Urinary bladder (tissue), 4 donors: ENCODE measurements around the gene SDCBP2. TPM values are rescaled to one million over a fixed set of nuclear protein-coding genes. Genes with fewer than 3 reads are reported as not detected.

ENCODE experiments used
- DNase-seq: peaks from one replicate; pipeline ENCODE4 v3.0.0-alpha.2; 2015; ENCODE audit errors: extremely low spot score
- H3K27ac ChIP-seq: one replicate; pipeline ENCODE4 v1.5.1; 2013; ENCODE audit warnings: low read depth, mild to moderate bottlenecking, moderate library complexity
- H3K36me3 ChIP-seq: one replicate; pipeline ENCODE4 v1.6.1; 2013; ENCODE audit warnings: mild to moderate bottlenecking, moderate library complexity; ENCODE audit not compliant: insufficient read depth
- H3K4me1 ChIP-seq: one replicate; pipeline ENCODE4 v1.6.1; 2013; ENCODE audit warnings: mild to moderate bottlenecking, moderate library complexity; ENCODE audit not compliant: insufficient read depth
- H3K4me3 ChIP-seq: one replicate; pipeline ENCODE4 v1.5.1; 2013; ENCODE audit warnings: low read depth, low read length
- WGBS: extraction: QIAGEN DNeasy Blood & Tissue Kit; methylation state at CpG from one replicate; pipeline ENCODE4 v1.1.7; 2013; 5-methylcytosine and 5-hydroxymethylcytosine counted together
- polyA plus RNA-seq: library from polyadenylated mRNA; stranded (reverse); fragments of 200-250 nt; gene quantifications from one replicate; pipeline ENCODE4 v1.2.3, GENCODE V29; 2013
- total RNA-seq: library from RNA; depleted of rRNA; stranded (reverse); fragments of >200 nt; gene quantifications from one replicate; pipeline ENCODE4 v1.2.3, GENCODE V29; 2014
- donor health status: healthy with polysubstance abuse.
- donor health status: healthy.

SDCBP2 gene
- total and polyA plus RNA-seq, 2 donors: 1.9 to 12.7 TPM

GRCh38 chr20:1320902-1321653 lies 7.9 kb downstream of the SDCBP2 start:
- no peaks in the 10 kb centered on the region for H3K4me1 ChIP-seq
- no peak for DNase-seq
- no peak overlapping the region for H3K4me3 ChIP-seq
- no peak overlapping the region for H3K27ac ChIP-seq
- 72% methylated on average over 17 of the region's 17 CpGs for WGBS
- no peaks in the 10 kb centered on the region for H3K36me3 ChIP-seq

GRCh38 chr20:1320016-1320415 lies 8.9 kb downstream of the SDCBP2 start:
- WGBS: 89% methylated on average over 6 of the region's 6 CpGs
- DNase-seq: no peak
- Histone ChIP-seq H3K36me3 (no peaks in the 10 kb centered on the region), H3K4me3 (no peak overlapping the region), H3K4me1 (no peaks in the 10 kb centered on the region), H3K27ac (no peak overlapping the region)

DNA sequence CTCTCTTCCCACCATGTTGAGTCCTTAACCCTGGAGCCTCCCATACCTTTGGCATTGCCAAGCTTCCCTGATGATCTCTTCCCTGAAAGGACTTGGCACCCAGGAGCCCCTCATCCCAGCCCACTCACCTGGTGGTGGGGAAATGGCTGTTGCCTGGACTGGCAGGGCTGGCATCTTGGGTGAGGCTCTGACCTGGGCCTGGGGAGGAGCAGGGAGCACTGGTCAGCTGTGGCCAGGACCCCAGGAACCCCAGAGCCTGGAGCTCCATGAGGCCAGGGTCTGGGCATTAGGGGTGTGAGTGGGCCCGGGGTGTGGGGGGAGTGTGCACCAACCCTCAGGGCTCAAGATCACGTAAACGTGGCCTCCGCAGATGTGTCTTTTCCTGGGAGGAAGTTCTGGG lies 9.5 kb downstream of the SDCBP2 start:
- H3K27ac ChIP-seq: no peak overlapping the region
- no peak overlapping the region for H3K4me3 ChIP-seq
- no peak for DNase-seq
- no peaks in the 10 kb centered on the region for H3K4me1 ChIP-seq
- no peaks in the 10 kb centered on the region for H3K36me3 ChIP-seq
- WGBS: 88% methylated on average over 4 of the region's 4 CpGs

- DNase-seq: no peak
- Histone ChIP-seq H3K4me3 (no peak overlapping the region), H3K36me3 (no peaks in the 10 kb centered on the region), H3K27ac (no peak overlapping the region), H3K4me1 (no peaks in the 10 kb centered on the region)
- 76% methylated on average over 4 of the region's 4 CpGs for WGBS
Measured at GRCh38 chr20:1319051-1319450, 9.9 kb downstream of the SDCBP2 start.

- WGBS: 43% methylated on average over 12 of the region's 12 CpGs
- DNase-seq: no peak
- no peak overlapping the region for H3K4me3 ChIP-seq
- peaks cover 1% of the 10 kb centered on the region for H3K4me1 ChIP-seq
- H3K27ac ChIP-seq: no peak overlapping the region
- no peaks in the 10 kb centered on the region for H3K36me3 ChIP-seq
Measured at GRCh38 chr20:1317545-1318255, 11.2 kb downstream of the SDCBP2 start.

GRCh38 chr20:1315804-1316203 lies 13.1 kb downstream of the SDCBP2 start:
- Histone ChIP-seq H3K27ac (no peak overlapping the region), H3K4me3 (no peak overlapping the region), H3K4me1 (peaks cover 1% of the 10 kb centered on the region), H3K36me3 (no peaks in the 10 kb centered on the region)
- no peak for DNase-seq
- 85% methylated on average over 5 of the region's 5 CpGs for WGBS

DNA sequence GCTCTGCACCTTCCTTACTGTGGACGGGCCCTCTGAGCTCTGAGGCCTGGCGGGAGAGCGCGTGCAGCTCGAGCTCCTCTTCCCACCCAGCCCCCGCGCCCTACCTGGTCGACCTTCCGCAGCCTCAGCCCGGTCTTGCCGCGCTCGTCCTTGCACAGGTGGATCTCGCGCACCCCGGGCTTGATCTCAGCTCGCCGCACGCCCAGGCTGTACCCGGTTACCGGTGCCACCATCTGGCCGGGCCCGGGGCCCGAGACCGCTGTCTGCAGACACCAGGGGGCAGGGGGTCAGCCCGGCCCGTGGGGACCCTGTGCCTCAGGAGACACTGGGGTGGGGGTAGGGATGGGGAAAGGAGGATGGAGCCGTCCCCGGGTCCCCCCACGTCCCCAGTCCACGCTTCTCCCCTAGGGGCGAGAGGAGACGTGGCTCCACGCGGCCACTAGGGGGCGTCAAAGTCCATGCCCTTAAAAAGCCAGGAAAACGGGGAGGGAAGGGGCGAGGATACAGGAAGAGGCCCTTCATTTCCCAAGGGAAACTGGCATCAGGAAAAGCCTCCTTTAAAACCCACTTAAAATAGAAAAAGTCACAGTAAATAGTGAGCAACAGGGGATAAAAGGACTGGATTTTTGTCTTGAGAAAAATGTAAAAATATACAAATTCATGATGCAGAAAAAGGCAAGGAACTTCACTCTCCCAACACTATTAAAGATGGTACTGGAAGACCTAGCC lies 15.5 kb downstream of the SDCBP2 start:
- DNase-seq: no peak
- Histone ChIP-seq H3K36me3 (no peaks in the 10 kb centered on the region), H3K4me1 (peaks cover 1% of the 10 kb centered on the region), H3K27ac (no peak overlapping the region), H3K4me3 (no peak overlapping the region)
- 16% methylated on average over 38 of the region's 38 CpGs for WGBS

DNA sequence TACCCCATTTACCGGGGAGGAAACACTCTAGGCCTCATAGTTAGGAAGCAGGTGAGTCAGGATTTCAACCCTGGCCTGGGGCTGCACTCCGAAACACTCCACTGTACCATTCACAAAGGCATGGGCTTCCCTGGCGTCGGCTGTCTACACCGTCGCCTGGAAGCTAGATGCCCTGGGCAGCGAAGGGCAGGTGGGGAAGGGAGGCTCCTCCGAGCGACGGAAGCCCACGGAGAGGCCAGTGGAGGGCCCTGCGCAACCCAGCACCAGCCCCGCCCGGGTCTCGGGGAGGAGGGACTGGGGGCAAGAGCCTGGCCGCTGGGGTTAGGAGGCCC lies 16.1 kb downstream of the SDCBP2 start:
- Histone ChIP-seq H3K27ac (no peak overlapping the region), H3K4me3 (no peak overlapping the region), H3K4me1 (peaks cover 1% of the 10 kb centered on the region), H3K36me3 (no peaks in the 10 kb centered on the region)
- no peak for DNase-seq
- 68% methylated on average over 16 of the region's 16 CpGs for WGBS

DNA sequence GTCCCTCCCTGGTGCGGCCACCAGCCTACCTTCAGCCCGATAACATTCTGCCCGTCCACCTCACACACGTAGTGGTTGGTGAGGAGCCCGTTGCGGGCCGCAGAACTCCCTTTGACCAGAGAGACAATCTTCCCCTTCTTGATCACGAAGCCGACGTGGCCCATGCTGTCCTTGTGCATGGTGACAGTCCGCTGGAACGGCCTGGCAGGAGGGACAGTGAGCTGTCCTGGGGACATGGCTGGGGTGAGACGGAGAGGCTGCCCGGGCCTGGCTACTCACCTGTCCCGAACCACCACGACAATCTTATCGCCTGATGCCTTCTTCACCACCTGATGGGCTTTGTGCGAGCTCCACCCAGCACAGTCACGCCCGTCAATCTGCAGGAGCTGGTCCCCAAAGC lies 16.6 kb downstream of the SDCBP2 start:
- Histone ChIP-seq H3K36me3 (no peaks in the 10 kb centered on the region), H3K4me3 (no peak overlapping the region), H3K4me1 (peaks cover 1% of the 10 kb centered on the region), H3K27ac (no peak overlapping the region)
- no peak for DNase-seq
- 93% methylated on average over 20 of the region's 20 CpGs for WGBS

- no peaks in the 10 kb centered on the region for H3K36me3 ChIP-seq
- 86% methylated on average over 12 of the region's 12 CpGs for WGBS
- DNase-seq: no peak
Measured at GRCh38 chr20:1310506-1311190, 18.3 kb downstream of the SDCBP2 start.

GRCh38 chr20:1310071-1310470 lies 18.9 kb downstream of the SDCBP2 start:
- no peak for DNase-seq
- WGBS: 58% methylated on average over 9 of the region's 9 CpGs
- no peak overlapping the region for H3K4me3 ChIP-seq

More at GRCh38 chr20:1310506-1311190, 18.3 kb downstream of the SDCBP2 start:
- H3K4me3 ChIP-seq: no peak overlapping the region
- no peak overlapping the region for H3K27ac ChIP-seq
- H3K4me1 ChIP-seq: peaks cover 1% of the 10 kb centered on the region

GRCh38 chr20:1309439-1309847 lies 19.5 kb downstream of the SDCBP2 start:
- Histone ChIP-seq H3K36me3 (no peaks in the 10 kb centered on the region), H3K4me3 (no peak overlapping the region), H3K4me1 (peaks cover 1% of the 10 kb centered on the region), H3K27ac (no peak overlapping the region)
- no peak for DNase-seq
- 85% methylated on average over 12 of the region's 12 CpGs for WGBS

More at GRCh38 chr20:1310071-1310470, 18.9 kb downstream of the SDCBP2 start:
- Histone ChIP-seq H3K4me1 (peaks cover 1% of the 10 kb centered on the region), H3K36me3 (no peaks in the 10 kb centered on the region), H3K27ac (no peak overlapping the region)

DNA sequence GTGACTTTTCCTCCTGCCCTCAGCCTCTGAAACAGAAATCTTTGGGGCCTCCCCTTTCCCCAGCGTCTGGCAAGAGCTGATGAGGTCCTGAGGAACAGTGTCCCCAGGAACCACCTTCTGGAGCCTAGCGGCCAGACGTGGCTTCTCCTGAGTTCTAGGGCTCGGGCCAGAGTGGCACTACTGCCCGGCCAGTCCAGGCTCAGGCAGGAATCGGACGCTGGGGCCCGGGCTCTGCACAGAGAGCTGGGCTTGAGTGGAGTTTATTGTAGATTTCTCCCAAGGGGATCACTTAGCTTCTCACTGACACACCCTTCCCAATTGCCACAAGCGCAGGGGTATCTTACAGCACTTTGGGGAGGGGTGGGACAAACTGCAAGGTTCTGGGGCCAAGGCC lies 20.2 kb downstream of the SDCBP2 start:
- Histone ChIP-seq H3K4me1 (peaks cover 1% of the 10 kb centered on the region), H3K27ac (no peak overlapping the region), H3K4me3 (no peak overlapping the region), H3K36me3 (no peaks in the 10 kb centered on the region)
- WGBS: 87% methylated on average over 9 of the region's 9 CpGs
- no peak for DNase-seq
